ENCODE results near the gene SYT10.
"Not testable (repeated sequence)": the region's sequence is repeated elsewhere in the genome, so short reads cannot be mapped to it uniquely, and the experiment has no call there.

The SYT10 gene

GRCh38 chr12:33331961-33332398, 107.6 kb downstream of the SYT10 start:
- not testable (repeated sequence) for FAIRE-seq

GRCh38 chr12:33330940-33331339, 108.7 kb downstream of the SYT10 start:
- no peak for FAIRE-seq

All from islet of Langerhans (tissue), 1 donor.